PC-3 (cell line): ENCODE results near the gene NAA40.

Experiments
- EZH2 ChIP-seq: fragments of 300-600 bp; sonication (generic); IDR thresholded peaks from one replicate; pipeline ENCODE4 v1.6.1; 2017; ENCODE audit warnings: antibody characterized with exemption, mild to moderate bottlenecking, low read length; ENCODE audit not compliant: unreplicated experiment
- TF ChIP-seq, protein P1 (sequence below): fragments of 300-600 bp; sonication (generic); conservative IDR thresholded peaks from 2 replicates; pipeline ENCODE4 v1.5.1; 2017; ENCODE audit warnings: antibody characterized with exemption, low read depth, mild to moderate bottlenecking, low read length

DNA sequence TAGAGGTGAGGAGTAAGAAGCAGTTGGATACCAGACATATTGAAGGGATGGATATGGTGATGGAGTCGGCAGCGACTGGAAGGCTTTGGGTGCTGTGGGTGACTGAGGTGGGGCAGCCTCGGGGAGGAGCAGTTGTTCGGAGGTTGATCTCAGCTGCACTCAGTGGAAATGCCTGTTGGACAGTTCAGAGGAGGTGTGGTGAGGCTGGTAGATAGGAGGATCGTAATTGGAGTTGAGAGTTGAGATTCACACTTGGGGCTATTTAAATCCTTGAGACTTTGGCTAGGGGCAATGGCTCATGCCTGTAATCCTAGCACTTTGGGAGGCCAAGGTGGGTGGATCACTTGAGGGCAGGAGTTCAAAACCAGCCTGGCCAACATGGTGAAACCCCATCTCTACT, 54.3 kb downstream of the NAA40 start:
- TF ChIP-seq, protein P1, sequence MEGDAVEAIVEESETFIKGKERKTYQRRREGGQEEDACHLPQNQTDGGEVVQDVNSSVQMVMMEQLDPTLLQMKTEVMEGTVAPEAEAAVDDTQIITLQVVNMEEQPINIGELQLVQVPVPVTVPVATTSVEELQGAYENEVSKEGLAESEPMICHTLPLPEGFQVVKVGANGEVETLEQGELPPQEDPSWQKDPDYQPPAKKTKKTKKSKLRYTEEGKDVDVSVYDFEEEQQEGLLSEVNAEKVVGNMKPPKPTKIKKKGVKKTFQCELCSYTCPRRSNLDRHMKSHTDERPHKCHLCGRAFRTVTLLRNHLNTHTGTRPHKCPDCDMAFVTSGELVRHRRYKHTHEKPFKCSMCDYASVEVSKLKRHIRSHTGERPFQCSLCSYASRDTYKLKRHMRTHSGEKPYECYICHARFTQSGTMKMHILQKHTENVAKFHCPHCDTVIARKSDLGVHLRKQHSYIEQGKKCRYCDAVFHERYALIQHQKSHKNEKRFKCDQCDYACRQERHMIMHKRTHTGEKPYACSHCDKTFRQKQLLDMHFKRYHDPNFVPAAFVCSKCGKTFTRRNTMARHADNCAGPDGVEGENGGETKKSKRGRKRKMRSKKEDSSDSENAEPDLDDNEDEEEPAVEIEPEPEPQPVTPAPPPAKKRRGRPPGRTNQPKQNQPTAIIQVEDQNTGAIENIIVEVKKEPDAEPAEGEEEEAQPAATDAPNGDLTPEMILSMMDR, result no peak
- TF ChIP-seq EZH2, result no peak
